ENCODE measurements around the gene WDR35. TPM values are rescaled to one million over a fixed set of nuclear protein-coding genes. Genes with fewer than 3 reads are reported as not detected.

Gene WDR35
- 11.5 and 14.2 TPM in 2 replicates for total RNA-seq

DNA sequence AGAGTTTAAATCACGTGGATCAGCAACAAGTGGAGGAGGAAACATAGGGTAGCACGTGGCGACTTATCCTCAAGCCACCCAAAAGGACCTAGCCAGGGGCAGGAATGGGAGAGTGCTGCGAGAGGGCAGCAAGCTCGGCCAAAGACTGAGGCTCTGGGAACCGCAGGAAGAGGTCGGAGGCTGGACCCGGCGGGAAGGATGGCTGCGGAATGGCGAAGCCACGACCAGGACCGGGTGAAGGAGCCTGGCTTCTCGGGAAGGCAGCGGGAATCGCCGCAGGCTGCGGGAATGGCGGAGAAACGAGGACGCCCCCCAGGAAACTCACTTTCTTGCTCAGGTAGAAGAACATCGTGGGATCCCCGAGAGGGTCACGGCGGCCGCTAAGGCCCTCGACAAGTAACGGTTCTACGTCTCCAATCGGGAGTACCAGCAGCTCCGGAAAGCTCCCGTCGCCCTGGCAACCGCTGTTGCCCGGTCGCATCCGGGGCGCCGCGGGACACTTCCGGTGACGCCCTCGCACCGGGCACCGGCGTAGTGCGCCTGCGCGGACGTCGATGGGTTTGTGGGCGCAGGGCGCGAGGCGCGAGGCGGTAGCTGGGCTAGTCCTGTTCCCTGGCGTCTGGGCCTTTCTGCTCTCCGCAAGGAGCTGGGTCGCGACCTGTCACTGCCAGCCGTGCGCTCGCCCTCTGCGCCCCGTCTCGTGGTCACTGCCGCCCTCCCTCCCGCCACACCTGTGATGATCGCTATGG, at the start of gene WDR35:
Gene WDR35 (minus strand): TSS at position 439 of the 749 bp plus-strand sequence. CDS start 90 bp downstream, at position 349.

GRCh38 chr2:20012282-20013125, 22.6 kb upstream of the WDR35 start, which contains the start of gene MATN3:
Gene MATN3, minus strand, starts transcription at chr2:20012668. Its CDS starts 37 bp downstream, at chr2:20012631.

GRCh38 chr2:19901442-19902215, 88.3 kb downstream of the WDR35 start, which contains the start of gene TTC32:
Gene TTC32, minus strand, starts transcription at chr2:19901983. Its CDS starts 129 bp downstream, at chr2:19901854.

Other genes with a start within 250 kb of the WDR35 start
- gene TTC32, start 88.1 kb downstream of the WDR35 start, total RNA-seq, result 4.5 and 7.6 TPM in 2 replicates
- gene MATN3, start 22.6 kb upstream of the WDR35 start, total RNA-seq, result 0.85 and 1.3 TPM in 2 replicates
- gene LAPTM4A, start 61.5 kb upstream of the WDR35 start, total RNA-seq, result 92.8 and 94.4 TPM in 2 replicates
- 0.47 and 1.5 TPM in 2 replicates for gene SDC1, start 235.0 kb upstream of the WDR35 start, total RNA-seq

Measured in endothelial cell of coronary artery (primary cell).